Testis (tissue), 2 donors: ENCODE data around the gene GLI1.

Source experiments
- CTCF ChIP-seq, 3 experiments: fragments of 450-650 bp in 2 of 3; fragments of 200-600 bp in 1 of 3; sonication (generic) in 1 of 3; IDR thresholded peaks; one replicate each; pipeline ENCODE4 v1.5.1; 2016 to 2019; ENCODE audit warnings: antibody characterized with exemption in 3 of 3, mild to moderate bottlenecking in 2 of 3, moderate library complexity in 1 of 3
- POLR2A ChIP-seq: fragments of 450-650 bp; IDR thresholded peaks from one replicate; pipeline ENCODE4 v1.6.1; 2017; ENCODE audit warnings: antibody characterized with exemption, mild to moderate bottlenecking, moderate library complexity

- TF ChIP-seq CTCF (IDR thresholded peaks at IDR 0.05) (no peak), POLR2A (no peak)
Measured at GRCh38 chr12:57433370-57433769, 26.2 kb upstream of the GLI1 start.
